Pons (tissue), 1 donor: ENCODE data around the gene MRPL51.
"Not testable (repeated sequence)": the region's sequence is repeated elsewhere in the genome, so short reads cannot be mapped to it uniquely, and the experiment has no call there.

Source experiments
- DNase-seq: peaks from one replicate; pipeline ENCODE4 v3.0.0-alpha.2; 2016; ENCODE audit warnings: low spot score

Gene MRPL51

DNA sequence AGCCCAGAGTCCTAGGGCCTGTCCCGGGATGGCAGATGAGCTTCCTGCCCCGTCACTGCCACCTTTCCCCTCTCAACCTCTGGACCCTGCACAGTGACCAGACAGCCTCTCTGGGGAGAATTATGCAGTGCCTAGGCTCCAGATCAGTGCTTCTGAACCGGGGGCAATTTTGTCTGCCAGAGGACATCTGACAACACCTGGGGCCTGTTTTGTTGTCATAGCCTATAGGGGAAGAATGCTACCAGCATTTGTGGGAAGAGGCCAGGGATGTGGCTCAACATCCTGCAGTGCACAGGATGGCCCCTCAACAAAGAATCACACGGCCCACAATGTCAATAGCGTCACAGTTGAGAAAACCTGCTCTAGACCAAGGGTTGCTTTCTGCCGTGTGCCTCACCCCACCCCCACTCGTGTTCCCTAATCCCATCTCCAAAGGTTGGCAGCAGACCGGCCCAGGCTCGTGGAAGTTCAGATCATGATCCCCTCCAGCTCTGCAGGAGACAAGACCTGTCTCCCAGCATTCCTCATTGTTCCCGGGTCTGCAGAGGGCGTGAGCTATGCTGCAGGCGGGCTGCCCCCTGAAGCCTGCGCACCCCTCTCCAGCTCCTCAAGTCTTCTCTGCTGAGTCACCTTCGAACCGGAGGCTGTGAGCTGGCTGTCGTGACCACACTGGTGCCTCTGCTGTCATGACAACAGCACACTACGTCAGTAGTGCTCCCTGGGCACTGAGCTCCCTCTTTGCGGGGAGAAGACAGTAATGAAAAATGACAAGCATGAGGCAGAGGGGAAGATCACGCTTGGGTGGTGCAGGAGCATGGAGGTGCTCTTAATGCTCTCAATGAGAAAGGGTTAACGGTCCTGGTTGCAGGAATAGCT lies 39.2 kb upstream of the MRPL51 start:
- peak; percentile 77 for DNase-seq

DNA sequence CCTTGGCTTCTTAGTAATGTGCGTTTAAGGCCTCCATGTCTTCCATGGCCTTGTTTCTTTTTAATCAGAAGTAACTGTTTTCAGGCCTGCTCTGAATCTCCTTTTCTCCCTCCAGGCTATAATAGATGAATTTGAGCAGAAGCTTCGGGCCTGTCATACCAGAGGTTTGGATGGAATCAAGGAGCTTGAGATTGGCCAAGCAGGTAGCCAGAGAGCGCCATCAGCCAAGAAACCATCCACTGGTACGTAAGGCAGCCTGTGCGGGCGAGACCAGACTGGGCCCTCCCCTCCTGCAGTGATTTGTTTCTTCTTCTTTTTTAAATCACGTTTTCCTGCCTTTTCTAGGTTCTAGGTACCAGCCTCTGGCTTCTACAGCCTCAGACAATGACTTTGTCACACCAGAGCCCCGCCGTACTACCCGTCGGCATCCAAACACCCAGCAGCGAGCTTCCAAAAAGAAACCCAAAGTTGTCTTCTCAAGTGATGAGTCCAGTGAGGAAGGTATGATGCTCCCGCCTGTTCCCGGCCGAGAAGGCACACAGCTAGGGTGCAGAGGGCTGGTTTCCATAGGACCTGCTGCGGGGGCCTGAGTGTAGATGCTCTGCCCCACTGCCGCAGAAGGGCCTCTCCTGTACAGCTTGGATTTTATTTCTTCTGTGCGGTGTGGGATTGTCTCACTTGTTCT lies 37.7 kb upstream of the MRPL51 start:
- no peak for DNase-seq

DNA sequence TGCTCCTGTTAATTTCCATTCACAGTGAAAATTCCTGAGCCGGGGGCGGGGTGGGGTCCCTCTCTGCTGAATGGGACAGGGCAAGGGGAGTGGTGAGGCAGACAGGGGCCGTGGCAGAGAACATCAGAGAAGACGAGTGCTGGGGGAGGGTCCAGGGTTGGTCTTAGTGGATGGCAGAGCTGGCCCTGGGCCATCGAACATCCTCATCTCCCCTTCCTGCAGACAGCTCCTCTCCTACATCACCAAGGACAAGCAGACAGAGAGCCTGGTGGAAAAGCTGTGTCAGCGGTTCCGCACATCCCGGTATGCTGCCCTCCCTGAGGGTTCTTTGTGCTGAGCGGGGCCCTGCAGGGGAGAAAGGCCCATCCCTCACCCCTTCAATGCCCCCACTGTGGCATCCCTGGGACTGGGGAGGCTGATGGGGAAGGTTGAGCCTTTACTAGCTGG lies 36.3 kb upstream of the MRPL51 start:
- no peak for DNase-seq

- DNase-seq = no peak
Observed at GRCh38 chr12:6528539-6529235, 35.6 kb upstream of the MRPL51 start.

DNA sequence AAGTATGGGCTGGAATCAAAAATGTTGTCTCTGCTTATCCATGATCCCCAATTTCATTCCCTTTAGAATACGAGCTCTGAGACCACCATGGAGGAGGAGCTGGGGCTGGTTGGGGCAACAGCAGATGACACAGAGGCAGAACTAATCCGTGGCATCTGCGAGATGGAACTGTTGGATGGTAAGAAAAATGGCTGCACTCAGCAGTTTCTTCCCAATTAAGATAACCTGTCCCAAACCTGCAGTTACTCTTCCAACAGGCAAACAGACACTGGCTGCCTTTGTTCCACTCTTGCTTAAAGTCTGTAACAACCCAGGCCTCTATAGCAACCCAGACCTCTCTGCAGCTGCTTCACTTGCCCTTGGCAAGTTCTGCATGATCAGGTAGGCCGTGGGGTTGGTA lies 34.6 kb upstream of the MRPL51 start:
- DNase-seq = no peak

DNA sequence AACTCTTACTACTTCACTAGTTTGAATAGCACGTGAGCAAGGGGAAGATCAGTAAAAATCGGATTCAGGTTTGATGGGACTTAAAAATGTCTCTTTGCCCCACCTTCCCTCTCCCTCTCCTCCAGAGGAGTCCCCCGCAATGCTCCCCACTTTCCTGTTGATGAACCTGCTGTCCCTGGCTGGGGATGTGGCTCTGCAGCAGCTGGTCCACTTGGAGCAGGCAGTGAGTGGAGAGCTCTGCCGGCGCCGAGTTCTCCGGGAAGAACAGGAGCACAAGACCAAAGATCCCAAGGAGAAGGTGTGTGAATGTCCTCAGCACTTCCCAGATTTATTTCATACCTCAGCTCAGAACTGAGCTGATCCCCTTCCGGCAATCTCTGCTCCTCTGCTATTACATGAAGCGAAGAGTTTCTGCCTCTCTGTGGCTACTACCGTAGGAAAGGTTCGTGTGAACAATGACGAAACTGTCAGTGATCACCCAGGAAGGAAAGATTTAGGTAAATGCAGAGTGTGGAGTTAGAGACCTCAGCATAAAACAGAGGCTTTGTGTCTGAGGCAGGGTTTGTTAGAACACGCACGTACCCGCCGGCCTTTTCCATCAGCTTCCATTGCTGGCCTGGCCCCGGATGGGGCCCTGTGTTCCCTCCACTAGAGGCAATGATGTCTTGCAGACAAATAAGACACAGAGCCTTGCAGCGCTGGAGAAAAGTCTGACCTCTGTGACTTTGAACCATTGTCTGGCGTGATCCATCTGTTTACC lies 33.9 kb upstream of the MRPL51 start:
- no peak for DNase-seq

- no peak for DNase-seq
Observed at GRCh38 chr12:6526201-6526600, 33.1 kb upstream of the MRPL51 start.

DNA sequence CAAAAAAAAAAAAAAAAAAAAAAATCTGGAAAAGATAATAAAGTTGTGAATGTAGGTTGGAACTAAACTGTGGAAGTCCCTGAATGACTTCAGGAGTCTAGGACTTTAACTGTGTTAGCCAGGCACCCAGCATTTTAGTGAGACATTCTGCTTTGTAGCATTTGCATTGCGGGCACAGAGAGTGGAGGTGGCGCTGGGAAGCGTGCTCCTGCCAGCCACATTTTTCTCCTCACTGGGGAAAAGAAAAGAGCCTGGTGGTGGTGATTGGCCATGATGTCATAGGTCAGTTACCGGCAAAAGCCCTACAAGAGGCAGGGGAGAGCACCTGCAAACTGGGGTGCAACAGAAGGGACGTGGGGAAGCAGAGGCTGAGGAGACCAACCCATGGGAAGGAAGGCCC lies 31.6 kb upstream of the MRPL51 start:
- no peak for DNase-seq

DNA sequence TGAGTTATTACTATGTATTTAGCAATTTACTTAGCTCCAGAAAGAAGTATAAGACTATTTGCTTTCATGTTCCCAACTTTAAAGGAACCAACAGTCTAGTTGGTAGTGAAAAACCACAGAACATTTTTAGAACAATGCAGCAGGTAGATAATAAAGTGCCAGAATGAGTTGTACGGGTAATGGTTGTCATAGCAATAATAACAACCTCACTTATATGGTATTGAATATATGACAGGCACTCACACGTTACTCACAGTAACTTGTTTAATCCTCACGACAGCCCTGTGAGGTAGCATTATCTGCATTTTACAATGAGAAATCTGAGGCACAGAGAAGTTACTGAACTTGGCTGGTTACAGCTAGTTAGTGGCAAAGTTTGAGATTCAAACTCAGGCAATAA lies 30.6 kb upstream of the MRPL51 start:
- DNase-seq = no peak

DNA sequence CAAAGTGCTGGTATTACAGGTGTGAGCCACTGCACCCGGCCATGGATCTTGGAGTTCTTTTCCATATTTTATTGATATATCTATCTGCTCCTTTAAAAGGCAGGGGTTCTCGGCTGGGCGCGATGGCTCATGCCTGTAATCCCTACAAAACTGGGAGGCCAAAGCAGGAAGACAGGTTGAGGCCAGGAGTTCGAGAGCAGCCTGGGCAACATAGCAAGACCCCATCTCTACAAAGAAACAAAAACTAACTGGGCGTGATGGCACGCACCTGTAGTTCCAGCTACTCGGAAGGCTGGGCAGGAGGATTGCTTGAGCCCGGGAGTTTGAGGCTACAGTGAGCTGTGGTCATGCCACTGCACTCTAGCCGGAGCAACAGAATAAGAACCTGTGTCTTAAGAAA lies 29.1 kb upstream of the MRPL51 start:
- no peak for DNase-seq

- no peak for DNase-seq
Observed at GRCh38 chr12:6520186-6520585, 27.1 kb upstream of the MRPL51 start.

GRCh38 chr12:6508087-6508486 lies 15.0 kb upstream of the MRPL51 start:
- no peak for DNase-seq

GRCh38 chr12:6507102-6507998 lies 14.3 kb upstream of the MRPL51 start:
- DNase-seq = no peak

DNA sequence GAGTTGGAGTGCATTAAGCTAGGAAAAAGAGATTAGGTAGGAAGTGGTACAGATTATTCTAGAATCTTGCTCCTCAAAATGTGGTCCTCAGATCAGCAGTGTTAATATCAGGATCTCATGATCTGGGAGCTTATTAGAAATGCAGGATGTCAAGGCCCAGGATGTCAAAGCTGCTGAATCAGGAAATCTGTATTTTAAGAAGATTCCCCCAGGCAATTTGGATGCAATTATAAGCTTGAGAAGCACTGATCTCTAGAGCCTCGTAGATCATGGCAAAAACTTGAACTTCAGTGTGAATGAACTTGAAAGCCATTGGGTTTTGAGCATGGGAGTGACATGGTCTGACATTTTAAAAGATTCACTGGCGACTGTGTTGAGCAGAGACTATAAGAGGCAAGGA lies 7.4 kb upstream of the MRPL51 start:
- no peak for DNase-seq

- DNase-seq = peak; percentile 86
Observed at GRCh38 chr12:6497291-6497690, 4.2 kb upstream of the MRPL51 start.

DNA sequence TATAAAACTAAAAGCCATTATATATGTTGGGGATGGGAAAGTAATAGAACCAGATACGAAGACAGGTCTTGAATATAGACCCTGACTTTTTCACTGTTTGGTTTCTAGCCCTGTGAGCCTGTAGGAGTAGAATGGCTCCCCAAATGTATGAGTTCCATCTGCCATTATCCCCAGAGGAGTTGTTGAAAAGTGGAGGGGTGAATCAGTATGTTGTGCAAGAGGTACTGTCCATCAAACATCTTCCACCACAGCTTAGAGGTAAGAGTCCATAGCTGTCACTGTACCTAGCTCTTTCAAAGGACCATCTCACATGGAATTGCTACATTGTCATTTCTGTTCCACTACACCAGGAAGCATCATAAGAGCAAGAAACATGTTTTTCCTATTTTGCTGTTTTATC lies 1.9 kb upstream of the MRPL51 start:
- DNase-seq = no peak

DNA sequence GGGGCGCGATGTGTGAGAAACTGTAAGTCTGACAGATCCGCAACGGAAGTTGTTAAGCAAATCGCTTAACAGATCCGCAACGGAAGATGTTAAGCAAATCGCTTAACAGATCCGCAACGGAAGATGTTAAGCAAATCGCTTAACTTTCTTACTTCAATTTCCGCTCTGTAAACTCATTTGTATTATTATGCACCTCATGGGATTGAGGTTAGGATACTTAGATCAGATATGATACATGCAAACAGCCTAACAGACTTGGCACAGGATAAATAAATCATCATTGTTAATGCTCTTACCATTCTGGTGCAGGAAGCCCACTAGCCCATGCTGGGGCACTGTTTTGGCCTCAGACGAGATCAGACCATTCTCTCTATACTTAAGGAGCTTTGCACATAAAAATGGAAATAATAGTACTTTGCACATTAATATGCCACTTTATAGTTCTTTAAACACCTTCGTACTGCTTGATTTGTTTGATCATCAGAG lies 1.2 kb upstream of the MRPL51 start:
- DNase-seq = no peak

- DNase-seq = peak; percentile 97
Observed at GRCh38 chr12:6493497-6494257, 615 bp upstream of the MRPL51 start, which contains the start of gene NCAPD2. Gene NCAPD2 (plus strand): TSS chr12:6494102. CDS start chr12:6495099, 997 bp downstream.

DNA sequence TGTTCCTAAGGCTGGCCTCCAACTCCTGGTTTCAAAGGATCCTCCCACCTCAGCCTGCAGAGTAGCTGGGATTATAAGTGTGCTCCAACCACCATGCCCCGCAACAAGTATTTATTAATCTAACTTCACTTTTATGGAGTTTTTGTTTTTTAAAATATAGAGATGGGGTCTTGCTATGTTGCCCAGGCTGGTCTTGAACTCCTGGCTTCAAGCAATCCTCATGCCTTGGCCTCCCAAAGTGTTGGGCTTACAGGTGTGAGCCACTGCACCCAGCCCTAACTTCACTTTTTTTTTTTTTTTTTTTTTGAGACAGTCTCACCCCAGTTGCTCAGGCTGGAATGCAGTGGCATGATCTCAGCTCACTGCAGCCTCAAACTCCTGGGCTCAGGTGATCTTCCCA lies 2.4 kb downstream of the MRPL51 start:
- DNase-seq = not testable (repeated sequence)

DNA sequence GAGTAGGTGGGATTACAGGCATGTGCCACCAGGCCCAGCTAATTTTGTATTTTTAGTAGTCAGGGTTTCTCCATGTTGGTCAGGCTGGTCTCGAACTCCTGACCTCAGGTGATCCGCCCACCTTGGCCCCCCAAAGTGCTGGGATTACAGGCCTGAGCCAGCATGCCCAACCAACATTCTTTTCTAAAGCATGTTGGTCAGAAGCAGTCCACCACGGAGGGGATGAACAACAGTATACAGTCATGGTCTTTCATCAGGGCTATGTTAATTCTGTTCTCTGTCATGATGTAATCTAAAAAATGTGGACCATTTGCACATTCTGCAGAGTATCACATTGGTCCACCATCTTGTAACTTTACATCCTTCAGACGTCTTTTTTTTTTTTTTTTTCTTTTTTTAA lies 3.6 kb downstream of the MRPL51 start:
- no peak for DNase-seq
